ENCODE results near the gene PAX8.

The PAX8 gene

DNA sequence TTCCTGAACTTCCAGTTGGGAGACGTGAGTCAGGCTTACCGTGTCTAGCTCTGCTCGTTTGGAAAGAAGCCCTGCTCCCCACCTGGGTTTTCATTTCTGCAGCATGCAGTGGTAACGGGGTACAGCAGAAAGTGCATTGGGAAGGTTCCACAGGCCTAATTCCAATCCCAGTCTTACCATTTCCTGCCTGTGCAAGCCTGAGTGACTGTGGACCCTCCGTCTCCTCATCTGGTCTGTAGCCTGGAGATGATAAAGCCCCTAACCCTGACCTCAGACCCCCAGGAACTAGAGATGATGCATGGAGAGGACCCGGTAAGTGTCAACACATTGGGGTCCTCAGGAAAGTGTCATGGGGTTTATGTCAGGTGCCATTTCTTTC is 110.8 kb downstream of the PAX8 start:
- DNase-seq (ENCODE audit: low read depth, low spot score), result no peak

DNA sequence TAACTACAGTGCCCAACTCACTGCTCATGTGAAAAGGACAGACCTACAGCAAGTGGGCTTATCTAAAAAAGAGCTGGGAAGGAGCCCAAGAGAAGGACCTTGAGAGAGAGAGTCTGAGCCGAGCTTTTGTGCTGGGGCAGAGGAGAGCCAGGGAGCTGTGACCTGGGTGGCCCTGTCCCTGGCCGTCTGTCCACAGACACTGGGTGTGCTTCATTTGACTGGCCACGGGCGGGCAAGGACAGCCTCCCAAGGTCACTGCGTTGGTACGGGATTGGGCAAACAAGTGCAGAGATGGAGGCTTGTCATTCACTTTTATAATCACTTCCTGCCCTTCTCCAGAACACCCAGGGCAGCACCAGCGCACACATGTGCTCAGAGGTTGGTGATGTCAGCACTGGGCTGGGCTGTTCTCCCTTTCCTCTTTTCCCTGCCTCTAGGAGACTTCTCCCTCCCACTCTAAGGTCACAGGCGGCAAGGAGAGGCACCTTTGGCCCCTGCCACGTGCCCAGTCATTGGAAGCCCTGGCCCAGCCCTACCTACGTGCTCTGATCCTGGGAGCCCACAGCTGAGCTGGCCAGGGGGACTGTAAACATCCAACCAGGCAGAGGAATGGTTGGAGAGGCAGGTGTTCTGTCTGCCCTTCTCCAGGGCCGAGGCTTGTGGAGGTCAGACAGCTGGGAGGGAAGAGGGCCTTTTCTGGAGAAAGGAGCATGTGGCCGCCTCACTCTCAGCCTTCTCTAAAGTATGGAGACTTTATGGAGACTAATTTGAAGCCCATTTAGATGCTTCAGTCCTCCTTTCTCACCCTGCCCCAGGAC is 111.4 kb downstream of the PAX8 start:
- no peak for DNase-seq (ENCODE audit: low read depth, low spot score)

DNA sequence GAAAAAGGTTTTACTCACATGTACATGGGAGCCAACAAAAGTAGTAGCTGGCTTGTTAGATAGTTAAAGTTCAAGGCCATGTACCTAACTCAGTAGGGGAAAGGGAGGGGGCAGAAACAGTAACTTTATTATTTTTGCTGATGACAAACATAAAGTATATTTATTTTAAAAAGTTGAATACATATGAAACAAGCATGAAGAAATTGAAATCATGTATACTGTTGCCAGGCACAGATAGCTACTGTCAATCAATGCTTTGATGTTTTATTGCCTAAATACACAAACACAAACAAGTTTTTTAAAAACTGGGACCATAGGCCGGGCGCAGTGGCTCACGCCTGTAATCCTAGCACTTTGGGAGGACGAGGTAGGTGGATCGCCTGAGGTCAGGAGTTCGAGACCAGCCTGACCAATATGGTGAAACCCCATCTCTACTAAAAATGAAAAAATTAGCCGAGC is 112.5 kb downstream of the PAX8 start:
- DNase-seq (ENCODE audit: low read depth, low spot score), result no peak

All from activated CD4-positive, CD25-positive, alpha-beta regulatory T cell treated with anti-CD3 and anti-CD28 coated beads, Interleukin-2, amount 50 U/mL, for 16 hours (primary cell).